Stimulated activated naive CD8-positive, alpha-beta T cell treated with anti-CD3 and anti-CD28 coated beads, Interleukin-15, amount 100 ng/mL, for 72 hours (primary cell): ENCODE measurements around the gene EIF4A3.

Experiments
- ATAC-seq: fragments of 150-1000 bp; cut with Tn5 transposase; 2 replicates; pipeline ENCODE4 v1.10.0; 2021; ENCODE audit warnings: mild to moderate bottlenecking, moderate library complexity
- DNase-seq, 2 donors: peaks; one replicate each; pipeline ENCODE4 v3.0.0; 2021 to 2022
- H3K27ac Mint-ChIP-seq, 2 donors: one replicate each; pipeline ENCODE4 v1.8.0; 2022; ENCODE audit warnings: mild to moderate bottlenecking in 2 of 2, mixed read lengths in 2 of 2, moderate library complexity in 2 of 2
- H3K27me3 Mint-ChIP-seq: one replicate; pipeline ENCODE4 v1.8.0; 2022; ENCODE audit warnings: mixed read lengths
- H3K4me1 Mint-ChIP-seq: one replicate; pipeline ENCODE4 v1.8.0; 2022; ENCODE audit warnings: mild to moderate bottlenecking, mixed read lengths
- H3K4me3 Mint-ChIP-seq, 2 donors: one replicate each; pipeline ENCODE4 v1.8.0; 2022; ENCODE audit warnings: mild to moderate bottlenecking in 2 of 2, mixed read lengths in 2 of 2, moderate library complexity in 1 of 2
- H3K9me3 Mint-ChIP-seq, 2 donors: one replicate each; pipeline ENCODE4 v1.8.0; 2022; ENCODE audit warnings: mixed read lengths in 2 of 2

Gene EIF4A3

DNA sequence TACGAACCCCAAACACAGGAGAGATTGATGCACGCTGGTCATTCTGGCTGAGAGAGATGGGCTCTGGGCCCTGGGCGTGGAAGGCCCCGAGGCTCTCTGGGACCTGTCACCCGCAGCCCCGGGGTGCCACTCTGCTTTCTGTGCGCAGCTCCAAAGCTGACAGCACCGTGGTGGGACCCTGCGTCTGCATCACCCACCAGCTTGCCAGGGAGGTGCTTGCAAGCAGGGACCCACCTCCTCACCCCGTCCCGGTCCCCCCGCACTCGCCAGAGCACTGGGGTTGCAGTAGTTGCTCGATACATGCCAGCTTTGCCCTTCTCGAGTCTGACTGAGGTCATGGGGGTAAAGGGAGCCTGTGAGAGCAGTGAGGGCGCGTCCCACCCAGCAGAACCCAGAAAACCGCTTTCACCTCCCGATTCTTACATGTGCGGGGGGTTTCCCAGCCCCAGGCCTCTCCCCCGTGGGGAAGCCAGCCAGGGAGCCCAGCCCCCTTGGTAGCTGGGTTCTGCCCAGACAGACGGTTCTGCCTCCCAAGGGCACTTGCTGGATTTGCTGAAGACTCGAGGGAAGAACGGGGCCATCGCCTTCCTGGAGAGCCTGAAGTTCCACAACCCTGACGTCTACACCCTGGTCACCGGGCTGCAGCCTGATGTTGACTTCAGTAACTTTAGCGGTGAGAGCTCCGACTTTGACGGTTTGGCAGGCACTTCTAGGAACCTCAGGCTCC is 35.4 kb upstream of the EIF4A3 start:
- Mint-ChIP-seq H3K27ac (no peak overlapping the region), H3K27me3 (no peaks in the 10 kb centered on the region), H3K4me3 (no peak overlapping the region), H3K9me3 (no peaks in the 10 kb centered on the region), H3K4me1 (no peaks in the 10 kb centered on the region)
- DNase-seq: no peak
- no peak for ATAC-seq

- no peaks in the 10 kb centered on the region for H3K4me1 Mint-ChIP-seq
- H3K27me3 Mint-ChIP-seq: no peaks in the 10 kb centered on the region
- no peak for ATAC-seq
- no peak overlapping the region for H3K4me3 Mint-ChIP-seq
- H3K9me3 Mint-ChIP-seq: no peaks in the 10 kb centered on the region
- no peak overlapping the region for H3K27ac Mint-ChIP-seq
- DNase-seq: no peak
These were observed 34.5 kb upstream of the EIF4A3 start for GRCh38 chr17:80181431-80181830.

- no peak for ATAC-seq
- H3K4me3 Mint-ChIP-seq: no peak overlapping the region
- no peaks in the 10 kb centered on the region for H3K4me1 Mint-ChIP-seq
These were observed 33.3 kb upstream of the EIF4A3 start for GRCh38 chr17:80180192-80180591.

DNA sequence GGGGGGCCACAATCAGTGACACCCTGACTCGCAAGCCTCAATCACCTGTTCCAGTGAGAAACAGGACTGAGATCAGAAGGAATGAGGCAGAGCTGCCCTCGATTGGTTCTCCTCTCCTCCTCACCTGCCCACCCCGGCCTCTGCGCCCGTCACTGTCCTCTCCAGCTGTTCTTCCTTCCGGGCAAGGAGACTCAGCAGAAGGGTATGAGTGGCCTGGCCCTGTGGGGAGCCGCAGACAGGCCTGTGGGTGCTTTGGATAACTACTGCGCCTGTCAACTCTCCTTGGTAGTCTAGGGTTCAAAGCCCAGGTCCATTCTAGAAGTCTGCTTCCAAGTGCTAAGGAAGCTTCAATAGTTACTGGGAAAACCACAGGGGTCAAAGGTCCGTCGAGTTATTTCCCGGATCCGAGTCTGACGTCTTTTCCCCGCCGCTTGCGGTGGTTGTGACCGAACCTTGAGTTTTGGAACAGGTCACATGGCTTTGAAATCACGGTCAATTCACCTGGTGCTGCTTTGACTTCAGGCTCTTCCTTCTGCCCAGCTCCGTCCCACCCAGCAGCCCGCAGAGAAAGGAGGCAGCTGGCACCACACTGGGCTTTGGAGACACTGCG is 31.2 kb upstream of the EIF4A3 start:
- Mint-ChIP-seq H3K27ac (no peak overlapping the region), H3K4me1 (no peaks in the 10 kb centered on the region), H3K27me3 (peaks cover 7% of the 10 kb centered on the region), H3K4me3 (no peak overlapping the region), H3K9me3 (no peaks in the 10 kb centered on the region)
- ATAC-seq (no peak), DNase-seq (no peak)

More at GRCh38 chr17:80180192-80180591, 33.3 kb upstream of the EIF4A3 start:
- no peaks in the 10 kb centered on the region for H3K9me3 Mint-ChIP-seq
- H3K27ac Mint-ChIP-seq: no peak overlapping the region
- DNase-seq: no peak
- H3K27me3 Mint-ChIP-seq: peaks cover 5% of the 10 kb centered on the region

- DNase-seq (no peak), ATAC-seq (no peak)
- H3K27ac Mint-ChIP-seq: no peak overlapping the region
- H3K4me3 Mint-ChIP-seq: no peak overlapping the region
- peaks cover 7% of the 10 kb centered on the region for H3K27me3 Mint-ChIP-seq
- no peaks in the 10 kb centered on the region for H3K4me1 Mint-ChIP-seq
- H3K9me3 Mint-ChIP-seq: no peaks in the 10 kb centered on the region
These were observed 29.8 kb upstream of the EIF4A3 start for GRCh38 chr17:80176757-80177156.

GRCh38 chr17:80173916-80174315 is 27.0 kb upstream of the EIF4A3 start:
- ATAC-seq (no peak), DNase-seq (no peak)
- H3K27me3 Mint-ChIP-seq: peaks cover 11% of the 10 kb centered on the region
- H3K9me3 Mint-ChIP-seq: no peaks in the 10 kb centered on the region
- H3K27ac Mint-ChIP-seq: no peak overlapping the region
- H3K4me1 Mint-ChIP-seq: no peaks in the 10 kb centered on the region
- H3K4me3 Mint-ChIP-seq: no peak overlapping the region

GRCh38 chr17:80173126-80173525 is 26.2 kb upstream of the EIF4A3 start:
- no peak overlapping the region for H3K4me3 Mint-ChIP-seq
- no peak for DNase-seq
- ATAC-seq: no peak
- no peaks in the 10 kb centered on the region for H3K4me1 Mint-ChIP-seq
- peaks cover 19% of the 10 kb centered on the region for H3K27me3 Mint-ChIP-seq
- no peaks in the 10 kb centered on the region for H3K9me3 Mint-ChIP-seq
- H3K27ac Mint-ChIP-seq: no peak overlapping the region

DNA sequence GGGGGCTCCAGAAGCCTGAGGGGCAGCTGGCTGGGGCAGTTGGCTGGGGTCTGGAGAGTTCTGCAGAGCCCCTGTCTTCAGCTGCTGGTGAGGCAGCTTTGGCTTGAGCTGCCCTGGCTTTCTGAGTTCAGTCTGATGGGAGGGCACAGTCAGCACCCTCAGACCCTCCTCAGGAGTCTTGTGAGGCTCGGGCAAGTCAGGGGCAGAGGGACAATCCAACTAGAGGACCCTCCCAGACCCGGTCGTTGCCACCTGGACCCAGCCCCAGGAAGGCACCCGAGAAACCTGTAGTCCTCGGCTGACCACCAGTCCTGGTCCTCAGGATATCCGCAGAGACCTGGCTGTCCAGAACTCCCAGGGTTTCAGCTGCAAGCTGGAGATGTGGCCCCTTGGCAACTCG is 24.8 kb upstream of the EIF4A3 start:
- Mint-ChIP-seq H3K27ac (no peak overlapping the region), H3K9me3 (no peaks in the 10 kb centered on the region), H3K4me1 (no peaks in the 10 kb centered on the region), H3K27me3 (peaks cover 20% of the 10 kb centered on the region), H3K4me3 (no peak overlapping the region)
- ATAC-seq (no peak), DNase-seq (no peak)

GRCh38 chr17:80169784-80170500 is 23.0 kb upstream of the EIF4A3 start, which contains the start of gene CARD14:
CARD14 (plus strand) TSS chr17:80170030; CDS start chr17:80181439, 11,409 bp downstream.
- ATAC-seq: no peak
- no peak within 1 kb of the TSS for H3K4me3 Mint-ChIP-seq
- no peak for DNase-seq
- no peaks in the 10 kb centered on the region for H3K9me3 Mint-ChIP-seq
- no peaks in the 10 kb centered on the region for H3K4me1 Mint-ChIP-seq
- H3K27me3 Mint-ChIP-seq: peaks cover 13% of the 10 kb centered on the region
- H3K27ac Mint-ChIP-seq: no peak within 1 kb of the TSS

- ATAC-seq (no peak), DNase-seq (no peak)
- H3K9me3 Mint-ChIP-seq: no peaks in the 10 kb centered on the region
- no peaks in the 10 kb centered on the region for H3K4me1 Mint-ChIP-seq
- H3K27me3 Mint-ChIP-seq: peaks cover 17% of the 10 kb centered on the region
- no peak overlapping the region for H3K4me3 Mint-ChIP-seq
- H3K27ac Mint-ChIP-seq: no peak overlapping the region
These were observed 22.2 kb upstream of the EIF4A3 start for GRCh38 chr17:80169107-80169506.

- Mint-ChIP-seq H3K9me3 (no peaks in the 10 kb centered on the region), H3K27ac (peak overlapping the region in 1 of 2 donors; percentile 60), H3K4me3 (no peak overlapping the region), H3K4me1 (no peaks in the 10 kb centered on the region), H3K27me3 (peaks cover 20% of the 10 kb centered on the region)
- no peak for DNase-seq
- ATAC-seq: no peak
These were observed 21.4 kb upstream of the EIF4A3 start for GRCh38 chr17:80168371-80168770.

- Mint-ChIP-seq H3K4me3 (no peak overlapping the region), H3K27ac (no peak overlapping the region)
These were observed 19.5 kb upstream of the EIF4A3 start for GRCh38 chr17:80166446-80166845.

GRCh38 chr17:80164185-80164584 is 17.3 kb upstream of the EIF4A3 start:
- no peak overlapping the region for H3K4me3 Mint-ChIP-seq
- no peak for DNase-seq
- H3K9me3 Mint-ChIP-seq: no peaks in the 10 kb centered on the region
- no peak overlapping the region for H3K27ac Mint-ChIP-seq
- H3K27me3 Mint-ChIP-seq: peaks cover 31% of the 10 kb centered on the region
- H3K4me1 Mint-ChIP-seq: no peaks in the 10 kb centered on the region
- no peak for ATAC-seq

More at GRCh38 chr17:80166446-80166845, 19.5 kb upstream of the EIF4A3 start:
- Mint-ChIP-seq H3K9me3 (no peaks in the 10 kb centered on the region), H3K4me1 (no peaks in the 10 kb centered on the region), H3K27me3 (peaks cover 20% of the 10 kb centered on the region)
- ATAC-seq (no peak), DNase-seq (no peak)

GRCh38 chr17:80163336-80163735 is 16.4 kb upstream of the EIF4A3 start:
- Mint-ChIP-seq H3K4me3 (no peak overlapping the region), H3K27me3 (peaks cover 23% of the 10 kb centered on the region), H3K27ac (no peak overlapping the region), H3K4me1 (no peaks in the 10 kb centered on the region), H3K9me3 (no peaks in the 10 kb centered on the region)
- DNase-seq (no peak), ATAC-seq (no peak)

- Mint-ChIP-seq H3K27ac (no peak overlapping the region), H3K4me3 (no peak overlapping the region), H3K9me3 (peaks cover 0 to 6% of the 10 kb centered on the region in 2 donors), H3K27me3 (peaks cover 20% of the 10 kb centered on the region), H3K4me1 (no peaks in the 10 kb centered on the region)
- no peak for ATAC-seq
- no peak for DNase-seq
These were observed 13.6 kb upstream of the EIF4A3 start for GRCh38 chr17:80160536-80160935.

GRCh38 chr17:80158846-80159245 is 11.9 kb upstream of the EIF4A3 start:
- DNase-seq (no peak), ATAC-seq (no peak)
- Mint-ChIP-seq H3K9me3 (peaks cover 0 to 9% of the 10 kb centered on the region in 2 donors), H3K27ac (no peak overlapping the region), H3K4me1 (no peaks in the 10 kb centered on the region), H3K27me3 (peaks cover 13% of the 10 kb centered on the region), H3K4me3 (no peak overlapping the region)
